DND-41 (cell line): ENCODE data around the gene NCAPG.

ENCODE experiments used
- ATAC-seq: fragments of 200-7000 bp; cut with Tn5 transposase; 3 replicates; pipeline ENCODE4 v1.9.1; 2021; ENCODE audit warnings: low read depth; ENCODE audit not compliant: insufficient read depth
- DNase-seq: peaks from one replicate; pipeline ENCODE4 v3.0.0-alpha.2; 2020
- H2AFZ ChIP-seq: 2 replicates; pipeline ENCODE4 v1.6.0; 2012; ENCODE audit warnings: low read depth, low read length
- H3K27ac ChIP-seq: 2 replicates; pipeline ENCODE4 v1.5.1; 2012; ENCODE audit warnings: low read length, inconsistent platforms
- H3K27me3 ChIP-seq: fragments of 200-600 bp; sonication (generic); 2 replicates; pipeline ENCODE4 v1.6.0; 2012; ENCODE audit warnings: low read length, mild to moderate bottlenecking, inconsistent platforms; ENCODE audit not compliant: insufficient read depth, poor library complexity
- H3K36me3 ChIP-seq: 2 replicates; pipeline ENCODE4 v1.5.1; 2012; ENCODE audit warnings: low read length, inconsistent platforms; ENCODE audit not compliant: insufficient read depth
- H3K4me1 ChIP-seq: 2 replicates; pipeline ENCODE4 v1.5.1; 2012; ENCODE audit warnings: mild to moderate bottlenecking, low read length; ENCODE audit not compliant: insufficient read depth
- H3K4me2 ChIP-seq: 2 replicates; pipeline ENCODE4 v1.6.0; 2012; ENCODE audit warnings: mild to moderate bottlenecking, moderate library complexity, low read length, inconsistent platforms; ENCODE audit not compliant: insufficient read depth
- H3K4me3 ChIP-seq, 2 experiments: fragments of 200-600 bp in 1 of 2; shearing (Covaris generic) in 1 of 2; 2 replicates each; pipeline ENCODE4 v1.5.1; 2012 to 2016; ENCODE audit warnings: inconsistent platforms in 2 of 2, low read length in 2 of 2, mild to moderate bottlenecking in 2 of 2, low read depth in 1 of 2, moderate library complexity in 1 of 2
- H3K79me2 ChIP-seq: 2 replicates; pipeline ENCODE4 v1.6.0; 2012; ENCODE audit warnings: low read length, inconsistent platforms; ENCODE audit not compliant: insufficient read depth
- H3K9ac ChIP-seq: 2 replicates; pipeline ENCODE4 v1.6.0; 2012; ENCODE audit warnings: low read depth, mild to moderate bottlenecking, inconsistent platforms, low read length, moderate library complexity
- H3K9me3 ChIP-seq: 2 replicates; pipeline ENCODE4 v1.5.1; 2012; ENCODE audit warnings: low read length, moderate library complexity, mild to moderate bottlenecking, inconsistent platforms; ENCODE audit not compliant: insufficient read depth, severe bottlenecking
- H4K20me1 ChIP-seq: 2 replicates; pipeline ENCODE4 v1.6.0; 2012; ENCODE audit warnings: low read length; ENCODE audit not compliant: insufficient read depth
- CTCF ChIP-seq: IDR thresholded peaks from 2 replicates; pipeline ENCODE4 v1.5.1; 2012; ENCODE audit warnings: borderline replicate concordance, low read length, moderate library complexity, mild to moderate bottlenecking; ENCODE audit not compliant: poor library complexity, severe bottlenecking; ENCODE audit errors: extremely low read depth
- EZH2 ChIP-seq: IDR thresholded peaks from 3 replicates; pipeline ENCODE4 v1.6.1; 2012; ENCODE audit warnings: borderline replicate concordance, low read depth, mild to moderate bottlenecking, moderate library complexity, low read length, inconsistent platforms; ENCODE audit not compliant: severe bottlenecking

The NCAPG gene

DNA sequence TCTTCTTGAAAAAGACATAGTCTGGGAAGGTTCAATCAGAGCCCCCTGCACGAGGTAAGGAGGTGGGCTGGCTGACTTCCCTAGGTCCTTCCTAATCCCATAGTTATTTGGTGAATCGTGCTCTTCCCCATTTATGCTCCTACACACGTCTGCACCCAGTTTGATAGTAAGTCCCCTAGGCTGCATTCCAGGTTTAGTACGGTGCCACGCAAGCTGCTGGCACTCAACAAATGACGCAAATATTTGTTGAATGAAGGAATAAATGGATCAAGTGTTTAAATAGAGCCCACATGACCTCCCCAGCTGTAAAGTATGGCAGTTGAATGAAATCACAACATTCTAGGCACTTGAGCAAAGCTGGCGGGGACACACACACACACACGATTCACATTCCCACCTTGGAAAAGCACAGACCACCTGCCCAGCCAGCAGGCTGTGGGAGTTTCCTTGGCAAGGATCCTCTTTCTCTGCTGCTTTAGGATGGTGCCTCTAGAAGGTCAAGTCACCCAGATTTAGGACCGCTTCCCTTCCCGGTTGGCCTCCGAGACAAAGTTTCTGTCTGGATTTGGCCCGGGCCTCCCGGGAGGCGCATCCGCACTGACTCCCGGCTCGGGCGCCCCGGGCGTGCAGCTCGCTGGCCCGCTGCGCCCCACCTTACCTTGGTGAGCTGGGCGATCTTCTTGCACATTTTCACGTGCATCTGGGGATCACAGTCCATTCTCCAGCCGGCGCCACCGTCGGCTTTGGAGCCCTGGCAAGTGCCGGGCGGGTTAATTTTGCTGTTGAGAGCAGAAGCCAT is 30.1 kb upstream of the NCAPG start:
- Histone ChIP-seq H3K9ac (no peak overlapping the region), H3K4me1 (no peaks in the 10 kb centered on the region), H3K4me3 (no peak overlapping the region), H3K36me3 (no peaks in the 10 kb centered on the region), H2AFZ (no peak overlapping the region), H3K27ac (no peak overlapping the region), H3K9me3 (no peaks in the 10 kb centered on the region), H4K20me1 (no peaks in the 10 kb centered on the region), H3K79me2 (no peaks in the 10 kb centered on the region), H3K4me2 (no peak overlapping the region), H3K27me3 (no peaks in the 10 kb centered on the region)
- no peak for DNase-seq
- ATAC-seq, result no peak
- TF ChIP-seq CTCF (no peak), EZH2 (no peak)

DNA sequence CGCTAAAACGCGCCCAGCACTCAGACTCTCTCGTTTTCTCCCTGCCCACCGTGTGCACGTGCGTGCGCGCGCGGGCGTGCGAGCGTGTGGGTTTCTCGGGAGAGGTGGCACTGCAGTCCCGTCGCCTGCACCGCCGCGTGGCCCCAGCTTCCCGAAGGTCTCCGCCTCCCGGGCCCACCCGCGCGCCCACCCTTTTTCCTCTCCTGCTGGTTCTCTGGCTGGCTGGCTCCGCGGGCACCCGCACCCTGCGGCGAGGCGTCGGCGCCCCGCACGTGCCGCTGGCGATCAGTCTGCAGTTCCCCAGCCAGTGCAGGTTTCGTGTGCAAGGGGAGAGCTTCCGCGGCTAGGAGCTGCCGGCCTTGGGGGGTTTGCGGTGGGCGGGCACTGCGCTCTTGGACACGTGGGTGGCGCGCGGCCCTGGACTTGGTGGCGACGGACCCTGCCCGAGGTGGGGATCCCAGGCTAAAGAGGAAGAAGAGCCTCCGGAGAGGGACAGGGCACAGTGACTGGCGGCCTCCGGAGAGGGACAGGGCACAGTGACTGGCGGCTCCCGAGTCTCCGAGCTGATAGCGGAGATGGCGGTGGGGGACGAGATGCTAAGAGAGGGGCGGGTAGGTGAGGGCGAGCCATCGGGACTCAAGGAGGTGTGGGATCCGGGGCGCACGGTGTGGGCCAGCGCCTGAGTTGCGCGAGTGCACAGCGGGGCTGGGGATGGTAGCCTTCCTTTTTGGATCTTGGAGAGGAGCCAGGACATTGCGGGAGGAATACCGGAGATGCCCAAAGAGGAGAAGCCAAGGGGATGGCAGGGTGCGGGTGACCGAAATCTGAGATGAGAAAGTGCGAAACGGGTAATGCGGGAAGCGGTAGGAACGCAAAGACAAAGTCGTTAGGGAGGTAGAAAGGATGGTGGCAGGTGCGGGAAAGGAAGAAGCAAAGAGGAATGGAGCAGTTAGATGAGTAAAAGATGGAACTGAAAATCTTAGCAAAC is 29.2 kb upstream of the NCAPG start, which contains the start of gene FAM184B:
FAM184B (minus strand) TSS at position 322 of the 988 bp plus-strand sequence. CDS start 322 bp downstream, outside the sequence.
- Histone ChIP-seq H3K27me3 (no peaks in the 10 kb centered on the region), H3K27ac (no peak within 1 kb of the TSS), H3K4me2 (no peak within 1 kb of the TSS), H4K20me1 (no peaks in the 10 kb centered on the region), H3K36me3 (no peaks in the 10 kb centered on the region), H2AFZ (no peak within 1 kb of the TSS), H3K9me3 (no peaks in the 10 kb centered on the region), H3K4me3 (no peak within 1 kb of the TSS), H3K79me2 (no peaks in the 10 kb centered on the region), H3K4me1 (no peaks in the 10 kb centered on the region), H3K9ac (no peak within 1 kb of the TSS)
- ATAC-seq (no peak), DNase-seq (no peak)
- no peak for TF ChIP-seq CTCF
- TF ChIP-seq EZH2, result no peak

DNA sequence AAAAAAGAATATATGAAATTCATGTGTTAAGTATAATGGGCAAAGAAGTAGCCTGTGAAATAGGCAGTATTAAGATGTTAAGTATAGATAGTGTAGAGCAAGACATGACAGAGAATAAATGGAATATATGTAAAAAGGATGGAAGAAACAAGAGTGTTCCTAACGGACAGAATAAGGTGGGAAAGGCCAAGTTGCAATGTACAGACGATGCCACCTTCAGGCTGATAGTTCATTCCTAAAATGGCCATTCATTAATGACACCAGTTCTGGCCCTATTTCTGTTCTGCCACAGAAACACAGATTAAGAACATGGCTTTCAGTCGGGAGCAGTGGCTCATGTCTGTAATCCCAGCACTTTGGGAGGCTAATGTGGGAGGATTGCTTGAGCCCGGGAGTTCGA is 24.9 kb upstream of the NCAPG start:
- no peaks in the 10 kb centered on the region for H4K20me1 ChIP-seq
- no peak for TF ChIP-seq EZH2
- H3K9ac ChIP-seq, result no peak overlapping the region
- no peaks in the 10 kb centered on the region for H3K27me3 ChIP-seq
- DNase-seq (no peak), ATAC-seq (0 out of 3 replicates have a peak, but pooled peaks have one; percentile 10)
- H3K9me3 ChIP-seq, result no peaks in the 10 kb centered on the region
- H3K36me3 ChIP-seq, result no peaks in the 10 kb centered on the region
- H2AFZ ChIP-seq, result no peak overlapping the region
- H3K79me2 ChIP-seq, result no peaks in the 10 kb centered on the region
- H3K27ac ChIP-seq, result no peak overlapping the region
- H3K4me3 ChIP-seq, result no peak overlapping the region
- peaks cover 12% of the 10 kb centered on the region for H3K4me1 ChIP-seq
- H3K4me2 ChIP-seq, result no peak overlapping the region

DNA sequence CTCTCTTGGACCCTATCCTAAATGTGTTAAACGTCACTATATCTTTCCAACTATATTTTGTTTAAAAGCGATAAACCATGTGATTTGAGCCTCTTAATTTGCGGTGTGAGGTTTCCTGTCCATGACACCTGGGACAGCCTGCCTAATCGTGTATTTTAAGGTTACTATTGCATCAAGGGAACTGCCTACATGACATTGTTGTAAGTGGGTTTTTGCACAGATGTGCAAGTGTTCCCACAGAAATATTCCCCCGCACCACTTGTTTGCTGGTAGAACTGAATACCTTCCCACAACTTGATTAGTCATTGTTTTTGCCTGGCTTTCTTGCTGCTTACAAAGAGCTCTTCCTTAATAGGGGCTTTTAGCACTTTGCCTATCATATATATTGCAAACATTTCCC is 24.2 kb upstream of the NCAPG start:
- no peak overlapping the region for H3K4me2 ChIP-seq
- H3K9me3 ChIP-seq, result no peaks in the 10 kb centered on the region
- no peaks in the 10 kb centered on the region for H4K20me1 ChIP-seq
- H3K27ac ChIP-seq, result no peak overlapping the region
- peaks cover 12% of the 10 kb centered on the region for H3K4me1 ChIP-seq
- no peak overlapping the region for H2AFZ ChIP-seq
- ATAC-seq, result peak; percentile 82
- peak; percentile 20 for DNase-seq
- H3K36me3 ChIP-seq, result no peaks in the 10 kb centered on the region
- no peak overlapping the region for H3K9ac ChIP-seq
- no peaks in the 10 kb centered on the region for H3K27me3 ChIP-seq
- TF ChIP-seq CTCF, result no peak
- no peak for TF ChIP-seq EZH2
- H3K4me3 ChIP-seq, result no peak overlapping the region
- H3K79me2 ChIP-seq, result no peaks in the 10 kb centered on the region
